ENCODE results near the gene COA3. TPM values are rescaled to one million over a fixed set of nuclear protein-coding genes. Genes with fewer than 3 reads are reported as not detected.

COA3 gene
- total RNA-seq, 1 experiment from 2014 or later, result 54.2 TPM

GRCh38 chr17:42832934-42833766, 34.6 kb upstream of the COA3 start, which contains the start of gene PSME3 (continued):
- TF ChIP-seq CBFB (CRISPR knock-in tag; IDR thresholded peaks at IDR 0.05; ENCODE audit: low read depth) (peak; percentile 40; the same call in 1 of the 2 replicates), NR2C2 (CRISPR knock-in tag; IDR thresholded peaks at IDR 0.05) (no peak), MYBL2 (CRISPR knock-in tag; IDR thresholded peaks at IDR 0.05) (no peak), SP1 (CRISPR knock-in tag; conservative IDR thresholded peaks at IDR 0.05) (no peak), CREB1 (CRISPR knock-in tag; IDR thresholded peaks at IDR 0.05) (peak; percentile 88; the same call in 1 of the 2 replicates), FOXK1 (CRISPR knock-in tag; IDR thresholded peaks at IDR 0.05) (peak; percentile 95), ZNF423 (CRISPR knock-in tag; IDR thresholded peaks at IDR 0.05) (no peak), ZNF396 (CRISPR knock-in tag; IDR thresholded peaks at IDR 0.05; ENCODE audit: borderline replicate concordance) (no peak), TEAD1 (CRISPR knock-in tag; IDR thresholded peaks at IDR 0.05) (peak; percentile 66; the same call in 1 of the 2 replicates), CREM (CRISPR knock-in tag; IDR thresholded peaks at IDR 0.05) (peak; percentile 99), RELA (CRISPR knock-in tag; IDR thresholded peaks at IDR 0.05; ENCODE audit: borderline replicate concordance) (0 out of 2 replicates have a peak, but pooled peaks have one; percentile 79), SMAD4 (CRISPR knock-in tag; IDR thresholded peaks at IDR 0.05) (peak; percentile 67; the same call in 1 of the 2 replicates), PREB (CRISPR knock-in tag; IDR thresholded peaks at IDR 0.05; ENCODE audit: borderline replicate concordance) (0 out of 2 replicates have a peak, but pooled peaks have one; percentile 38), ARID4B (CRISPR knock-in tag; IDR thresholded peaks at IDR 0.05; ENCODE audit: borderline replicate concordance) (peak; percentile 92; the same call in 1 of the 2 replicates), MLX (CRISPR knock-in tag; IDR thresholded peaks at IDR 0.05) (no peak)
- TF ChIP-seq, protein P1, sequence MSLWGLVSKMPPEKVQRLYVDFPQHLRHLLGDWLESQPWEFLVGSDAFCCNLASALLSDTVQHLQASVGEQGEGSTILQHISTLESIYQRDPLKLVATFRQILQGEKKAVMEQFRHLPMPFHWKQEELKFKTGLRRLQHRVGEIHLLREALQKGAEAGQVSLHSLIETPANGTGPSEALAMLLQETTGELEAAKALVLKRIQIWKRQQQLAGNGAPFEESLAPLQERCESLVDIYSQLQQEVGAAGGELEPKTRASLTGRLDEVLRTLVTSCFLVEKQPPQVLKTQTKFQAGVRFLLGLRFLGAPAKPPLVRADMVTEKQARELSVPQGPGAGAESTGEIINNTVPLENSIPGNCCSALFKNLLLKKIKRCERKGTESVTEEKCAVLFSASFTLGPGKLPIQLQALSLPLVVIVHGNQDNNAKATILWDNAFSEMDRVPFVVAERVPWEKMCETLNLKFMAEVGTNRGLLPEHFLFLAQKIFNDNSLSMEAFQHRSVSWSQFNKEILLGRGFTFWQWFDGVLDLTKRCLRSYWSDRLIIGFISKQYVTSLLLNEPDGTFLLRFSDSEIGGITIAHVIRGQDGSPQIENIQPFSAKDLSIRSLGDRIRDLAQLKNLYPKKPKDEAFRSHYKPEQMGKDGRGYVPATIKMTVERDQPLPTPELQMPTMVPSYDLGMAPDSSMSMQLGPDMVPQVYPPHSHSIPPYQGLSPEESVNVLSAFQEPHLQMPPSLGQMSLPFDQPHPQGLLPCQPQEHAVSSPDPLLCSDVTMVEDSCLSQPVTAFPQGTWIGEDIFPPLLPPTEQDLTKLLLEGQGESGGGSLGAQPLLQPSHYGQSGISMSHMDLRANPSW (CRISPR knock-in tag; conservative IDR thresholded peaks at IDR 0.05; ENCODE audit: low read depth), result no peak
- TF ChIP-seq, protein P2, sequence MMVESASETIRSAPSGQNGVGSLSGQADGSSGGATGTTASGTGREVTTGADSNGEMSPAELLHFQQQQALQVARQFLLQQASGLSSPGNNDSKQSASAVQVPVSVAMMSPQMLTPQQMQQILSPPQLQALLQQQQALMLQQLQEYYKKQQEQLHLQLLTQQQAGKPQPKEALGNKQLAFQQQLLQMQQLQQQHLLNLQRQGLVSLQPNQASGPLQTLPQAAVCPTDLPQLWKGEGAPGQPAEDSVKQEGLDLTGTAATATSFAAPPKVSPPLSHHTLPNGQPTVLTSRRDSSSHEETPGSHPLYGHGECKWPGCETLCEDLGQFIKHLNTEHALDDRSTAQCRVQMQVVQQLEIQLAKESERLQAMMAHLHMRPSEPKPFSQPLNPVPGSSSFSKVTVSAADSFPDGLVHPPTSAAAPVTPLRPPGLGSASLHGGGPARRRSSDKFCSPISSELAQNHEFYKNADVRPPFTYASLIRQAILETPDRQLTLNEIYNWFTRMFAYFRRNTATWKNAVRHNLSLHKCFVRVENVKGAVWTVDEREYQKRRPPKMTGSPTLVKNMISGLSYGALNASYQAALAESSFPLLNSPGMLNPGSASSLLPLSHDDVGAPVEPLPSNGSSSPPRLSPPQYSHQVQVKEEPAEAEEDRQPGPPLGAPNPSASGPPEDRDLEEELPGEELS (CRISPR knock-in tag; IDR thresholded peaks at IDR 0.05), result peak; percentile 92
